K562 (cell line): ENCODE data around the gene FNBP1. TPM values are rescaled to one million over a fixed set of nuclear protein-coding genes. Genes with fewer than 3 reads are reported as not detected.

ENCODE experiments used
- ADNP ChIP-seq: fragments of 200-800 bp; sonication (Bioruptor generic); IDR thresholded peaks from 2 replicates; pipeline ENCODE4 v1.6.1; 2016; ENCODE audit warnings: missing genetic modification characterization, missing compliant biosample characterization
- CHD7 ChIP-seq: fragments of 200-600 bp; sonication (generic); IDR thresholded peaks from one replicate; pipeline ENCODE4 v1.6.1; 2012; ENCODE audit warnings: mild to moderate bottlenecking, low read depth, low read length, inconsistent platforms
- ELF2 ChIP-seq: fragments of 250-450 bp; sonication (Bioruptor Pico); IDR thresholded peaks from 2 replicates; pipeline ENCODE4 v1.5.0; 2021; ENCODE audit warnings: mild to moderate bottlenecking
- EP300 ChIP-seq: IDR thresholded peaks from 2 replicates; pipeline ENCODE4 v1.6.1; 2012; ENCODE audit warnings: low read length, improper control_type of control experiment
- HCFC1 ChIP-seq: IDR thresholded peaks from 2 replicates; pipeline ENCODE4 v1.6.1; 2012; ENCODE audit warnings: low read depth, low read length, improper control_type of control experiment
- HMGXB4 ChIP-seq: sonication (generic); formaldehyde crosslinking; IDR thresholded peaks from 2 replicates; pipeline ENCODE4 v1.8.1; 2023; ENCODE audit warnings: mild to moderate bottlenecking, missing genetic modification reagents
- HNRNPLL ChIP-seq: fragments of 200-400 bp; formaldehyde crosslinking; IDR thresholded peaks from 2 replicates; pipeline ENCODE4 v1.6.1; 2017; ENCODE audit warnings: low read length, low read depth, mild to moderate bottlenecking; ENCODE audit not compliant: poor library complexity, severe bottlenecking
- MYNN ChIP-seq, 2 experiments: sonication (generic); formaldehyde crosslinking in 1 of 2; IDR thresholded peaks; 2 replicates each; pipeline versions ENCODE4 v1.5.0 to v1.6.1; 2016 to 2020; ENCODE audit warnings: antibody characterized with exemption in 1 of 2, missing genetic modification reagents in 1 of 2
- NBN ChIP-seq: fragments of 450-650 bp; IDR thresholded peaks from 2 replicates; pipeline ENCODE4 v1.6.1; 2016; ENCODE audit warnings: low read depth, mild to moderate bottlenecking
- PHTF2 ChIP-seq: fragments of 250-450 bp; sonication (Bioruptor Pico); IDR thresholded peaks from 2 replicates; pipeline ENCODE4 v1.5.0; 2021; ENCODE audit warnings: mild to moderate bottlenecking
- RFX1 ChIP-seq: fragments of 450-650 bp; IDR thresholded peaks from 2 replicates; pipeline ENCODE4 v1.6.1; 2016; ENCODE audit warnings: mild to moderate bottlenecking, moderate library complexity
- SP2 ChIP-seq: IDR thresholded peaks from 2 replicates; pipeline ENCODE4 v1.6.1; 2011; ENCODE audit warnings: mild to moderate bottlenecking, low read depth, low read length, moderate library complexity; ENCODE audit not compliant: poor library complexity, severe bottlenecking; ENCODE audit errors: extremely low read depth
- U2AF1 ChIP-seq: fragments of 200-400 bp; formaldehyde crosslinking; optimal IDR thresholded peaks from 2 replicates; pipeline ENCODE3; 2017; ENCODE audit warnings: mild to moderate bottlenecking, low read depth, low read length, moderate library complexity
- ZNF133 ChIP-seq: fragments of 250-450 bp; sonication (Bioruptor Pico); IDR thresholded peaks from 2 replicates; pipeline ENCODE4 v1.4.0; 2020; ENCODE audit warnings: mild to moderate bottlenecking
- ZNF282 ChIP-seq: sonication (generic); formaldehyde crosslinking; IDR thresholded peaks from 2 replicates; pipeline ENCODE4 v1.8.1; 2023; ENCODE audit warnings: missing genetic modification reagents
- ZNF584 ChIP-seq: fragments of 200-800 bp; sonication (Bioruptor generic); IDR thresholded peaks from 2 replicates; pipeline ENCODE4 v1.6.1; 2016; ENCODE audit warnings: low read depth, mild to moderate bottlenecking, missing genetic modification characterization, missing compliant biosample characterization
- polyA plus RNA-seq, 8 experiments: library from polyadenylated mRNA; depleted of rRNA in 4 of 8; stranded (reverse) in 5 of 8; unstranded in 3 of 8; fragments of >200 nt; fragmentation: Nextera tagmentation in 2 of 8; fragmentation: Illumina TruSeq in 1 of 8; extraction: Ambion mirVana in 2 of 8; extraction: Trizol in 1 of 8; gene quantifications; 2 replicates each; pipeline versions ENCODE4 v1.2.1 to v1.2.3, GENCODE V29; 2011 to 2014; ENCODE audit warnings: inconsistent platforms in 1 of 8, missing spikeins in 1 of 8
- total RNA-seq, 7 experiments: library from RNA; depleted of rRNA in 6 of 7; stranded (reverse); fragments of >200 nt in 6 of 7; fragmentation: Illumina TruSeq in 2 of 7; extraction: Trizol in 2 of 7; gene quantifications; 2 replicates each; pipeline versions ENCODE4 v1.2.1 to v1.2.3, GENCODE V29; 2011 to 2021; ENCODE audit warnings: low replicate concordance in 1 of 7

The FNBP1 gene
- total and polyA plus RNA-seq, 9 of the 15 experiments (the other 6 are each of a cell fraction or from before 2014, with no cell fraction given), result 1.8 to 14.9 (median 7.6) TPM

- TF ChIP-seq EP300 (peak; percentile 38; the same call in 1 of the 2 replicates), NBN (no peak), HCFC1 (peak; percentile 51; the same call in 1 of the 2 replicates), ZNF133 (CRISPR knock-in tag) (no peak), ZNF584 (CRISPR knock-in tag) (no peak), PHTF2 (CRISPR knock-in tag) (no peak), MYNN (IDR thresholded peaks at IDR 0.05) (no peak), MYNN (CRISPR knock-in tag; IDR thresholded peaks at IDR 0.05) (no peak), HMGXB4 (CRISPR knock-in tag) (no peak; the same call in 1 of the 2 replicates), SP2 (no peak), ZNF282 (no peak), U2AF1 (no peak), ELF2 (no peak), ADNP (tag) (no peak), RFX1 (no peak), CHD7 (no peak), HNRNPLL (no peak)
Measured at GRCh38 chr9:129885018-129885669, 157.8 kb downstream of the FNBP1 start (continued).
